ENCODE measurements around the gene PSD.

DNA sequence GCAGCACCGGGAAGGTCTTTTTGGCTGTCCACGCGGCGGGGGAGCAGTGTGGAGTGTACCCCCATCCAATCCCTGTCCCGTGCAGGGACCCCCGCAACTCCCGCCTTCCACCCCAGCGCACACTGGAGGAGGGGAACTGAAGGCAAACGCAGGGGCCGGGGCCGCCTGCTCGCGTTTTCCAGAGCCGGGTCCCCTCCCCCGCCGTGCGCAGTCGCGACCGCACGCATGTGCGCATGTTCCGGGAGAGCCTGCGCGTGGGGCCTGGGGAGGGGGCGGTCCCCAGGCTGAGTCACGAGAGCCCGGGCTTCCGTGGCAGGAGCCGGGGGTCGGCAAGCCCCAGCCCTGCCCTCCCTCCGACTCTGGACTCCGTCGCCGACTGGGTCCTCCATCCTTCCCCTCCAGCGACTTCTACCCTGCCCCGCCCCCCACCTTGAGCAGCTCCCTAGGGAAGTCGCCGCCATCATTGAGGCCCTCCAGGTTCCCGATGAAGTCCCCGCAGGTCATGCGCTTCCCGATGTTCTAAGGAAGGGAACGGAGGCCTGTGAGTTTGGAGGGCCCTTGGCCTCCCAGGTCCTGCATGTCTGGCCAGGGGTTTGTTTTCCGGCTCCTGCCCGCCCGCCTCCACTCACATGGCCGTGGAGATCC lies 8.0 kb downstream of the PSD start:
- TF ChIP-seq POLR2A (IDR thresholded peaks at IDR 0.05): no peak
- no peak for TF ChIP-seq CTCF (IDR thresholded peaks at IDR 0.05)
